BE2C (cell line): ENCODE results near the gene DLG2.

Source experiments
- DNase-seq: peaks from one replicate; pipeline ENCODE4 v3.0.0-alpha.2; 2020
- H3K27me3 ChIP-seq: fragments of 250-450 bp; sonication (Bioruptor Pico); 2 replicates; pipeline ENCODE4 v1.5.1; 2020; ENCODE audit warnings: mild to moderate bottlenecking
- H3K36me3 ChIP-seq: fragments of 250-450 bp; sonication (Bioruptor Pico); 2 replicates; pipeline ENCODE4 v1.5.1; 2020; ENCODE audit warnings: mild to moderate bottlenecking
- H3K4me1 ChIP-seq: fragments of 250-450 bp; sonication (Bioruptor Pico); 2 replicates; pipeline ENCODE4 v1.5.1; 2020
- H3K4me3 ChIP-seq: 2 replicates; pipeline ENCODE4 v1.5.1; 2011; ENCODE audit warnings: low read depth, low read length
- H3K9me3 ChIP-seq: fragments of 250-450 bp; sonication (Bioruptor Pico); 2 replicates; pipeline ENCODE4 v1.5.1; 2020
- CTCF ChIP-seq: IDR thresholded peaks from 2 replicates; pipeline ENCODE4 v1.5.1; 2012; ENCODE audit warnings: mild to moderate bottlenecking, low read depth, low read length

DLG2 gene

DNA sequence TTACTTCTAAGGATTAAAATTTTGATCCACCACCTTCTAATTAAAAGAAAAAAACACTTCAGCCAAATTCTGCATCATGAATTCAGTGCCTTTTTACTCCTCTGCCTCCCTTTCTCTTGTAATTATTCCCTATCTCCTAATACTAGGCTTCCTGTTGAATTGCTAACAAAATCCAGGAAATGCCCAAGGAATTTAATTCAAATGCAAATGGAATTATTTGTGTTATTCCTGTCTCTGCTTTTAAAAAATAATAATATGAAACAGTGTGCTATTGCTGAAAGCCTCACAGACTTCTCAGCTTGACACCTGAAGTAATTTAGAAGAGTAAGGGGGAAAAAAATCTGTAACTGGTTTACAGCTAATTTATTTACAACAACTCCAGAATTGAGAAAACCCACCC is 85.5 kb downstream of the DLG2 start:
- no peak overlapping the region for H3K4me3 ChIP-seq
- H3K4me1 ChIP-seq: no peaks in the 10 kb centered on the region
- DNase-seq: no peak
- no peaks in the 10 kb centered on the region for H3K36me3 ChIP-seq
- H3K9me3 ChIP-seq: no peaks in the 10 kb centered on the region; the same call in 1 of the 2 replicates
- TF ChIP-seq CTCF: no peak
- no peaks in the 10 kb centered on the region for H3K27me3 ChIP-seq

DNA sequence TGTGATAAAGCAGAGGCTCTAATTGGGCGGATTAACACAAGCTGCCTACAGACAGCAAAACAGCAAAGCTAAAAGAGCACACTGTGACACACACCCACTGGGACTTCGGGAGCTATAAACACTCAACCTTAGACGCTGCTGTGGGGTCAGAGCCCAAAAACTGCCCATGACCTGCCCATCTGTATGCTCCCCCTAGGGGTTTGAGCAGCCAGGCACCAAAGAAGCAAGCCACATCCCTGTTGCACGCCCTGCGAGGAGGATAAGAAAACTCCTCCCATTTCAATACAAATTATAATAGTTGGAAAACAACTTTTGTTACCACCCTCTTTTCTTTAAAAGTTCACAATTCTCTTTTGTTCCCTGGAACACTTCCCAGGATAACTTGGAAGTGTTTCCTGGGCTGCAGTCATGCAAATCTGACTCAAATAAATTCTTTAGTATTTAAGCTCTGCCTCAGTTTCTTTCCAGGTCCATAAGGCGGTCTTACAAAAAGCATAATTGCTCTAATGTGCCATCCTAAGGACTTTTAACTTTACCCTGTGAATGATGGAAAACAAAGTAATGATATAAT is 86.4 kb downstream of the DLG2 start:
- no peak for DNase-seq
- TF ChIP-seq CTCF: no peak

DNA sequence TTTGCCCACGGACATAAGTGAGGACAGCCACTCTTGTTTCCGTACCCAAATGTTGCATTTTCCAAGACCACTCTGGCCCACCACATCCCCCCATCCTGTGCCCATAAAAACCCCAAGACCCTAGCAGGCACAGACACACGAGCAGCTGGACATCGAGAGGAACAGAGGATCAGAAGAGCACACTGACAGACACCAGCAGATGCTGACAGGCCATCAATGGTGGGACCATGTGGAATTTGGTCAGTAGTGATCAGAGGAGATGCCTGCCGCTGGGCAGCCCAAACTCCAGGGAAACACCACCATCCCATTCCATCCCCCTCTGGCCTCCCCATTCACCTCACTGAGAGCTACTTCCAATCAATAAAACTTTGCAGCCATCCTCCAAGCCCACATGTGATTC is 87.0 kb downstream of the DLG2 start:
- H3K36me3 ChIP-seq: no peaks in the 10 kb centered on the region
- H3K9me3 ChIP-seq: no peaks in the 10 kb centered on the region; the same call in 1 of the 2 replicates
- H3K4me3 ChIP-seq: no peak overlapping the region
- no peak for TF ChIP-seq CTCF
- no peaks in the 10 kb centered on the region for H3K27me3 ChIP-seq
- no peak for DNase-seq
- no peaks in the 10 kb centered on the region for H3K4me1 ChIP-seq

More for the DNA sequence above, 86.4 kb downstream of the DLG2 start:
- Histone ChIP-seq H3K36me3 (no peaks in the 10 kb centered on the region), H3K4me3 (no peak overlapping the region), H3K4me1 (no peaks in the 10 kb centered on the region), H3K9me3 (no peaks in the 10 kb centered on the region; the same call in 1 of the 2 replicates), H3K27me3 (no peaks in the 10 kb centered on the region)

GRCh38 chr11:85539740-85540139 is 87.4 kb downstream of the DLG2 start:
- Histone ChIP-seq H3K27me3 (no peaks in the 10 kb centered on the region), H3K9me3 (no peaks in the 10 kb centered on the region; the same call in 1 of the 2 replicates), H3K36me3 (no peaks in the 10 kb centered on the region), H3K4me3 (no peak overlapping the region), H3K4me1 (no peaks in the 10 kb centered on the region)
- no peak for TF ChIP-seq CTCF
- DNase-seq: no peak

DNA sequence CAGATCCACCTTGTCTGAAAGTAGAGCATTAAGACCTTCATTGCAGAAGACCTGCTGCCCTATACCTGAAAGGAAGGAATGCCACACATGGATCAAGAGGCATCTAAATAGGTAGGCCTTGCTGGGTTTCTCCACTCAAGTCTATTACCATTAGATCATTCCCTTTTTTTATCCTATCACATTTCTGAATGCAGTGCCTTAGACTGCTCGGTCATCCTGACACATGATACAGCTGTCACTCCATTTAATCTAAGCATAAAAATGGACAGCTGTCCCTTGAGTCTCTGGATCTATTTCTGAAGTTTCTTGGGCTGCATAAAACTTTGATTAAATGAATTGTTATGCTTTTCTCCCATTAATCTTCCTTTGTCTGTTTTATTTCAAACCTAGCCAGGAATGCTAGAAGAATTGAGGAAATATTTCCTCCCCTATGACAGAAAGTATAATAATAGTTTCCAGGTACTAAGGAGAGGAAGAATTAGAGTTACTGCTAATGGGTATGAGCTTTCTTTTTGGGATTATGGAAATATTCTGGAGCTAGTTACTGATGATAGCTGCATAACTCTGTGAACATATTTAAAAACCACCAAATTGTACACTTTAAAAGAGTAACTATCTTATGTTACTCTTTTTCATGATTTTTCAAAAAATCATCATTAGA is 88.0 kb downstream of the DLG2 start:
- no peaks in the 10 kb centered on the region for H3K27me3 ChIP-seq
- TF ChIP-seq CTCF: no peak
- no peak overlapping the region for H3K4me3 ChIP-seq
- no peaks in the 10 kb centered on the region; the same call in 1 of the 2 replicates for H3K9me3 ChIP-seq
- DNase-seq: no peak
- no peaks in the 10 kb centered on the region for H3K36me3 ChIP-seq
- no peaks in the 10 kb centered on the region for H3K4me1 ChIP-seq

DNA sequence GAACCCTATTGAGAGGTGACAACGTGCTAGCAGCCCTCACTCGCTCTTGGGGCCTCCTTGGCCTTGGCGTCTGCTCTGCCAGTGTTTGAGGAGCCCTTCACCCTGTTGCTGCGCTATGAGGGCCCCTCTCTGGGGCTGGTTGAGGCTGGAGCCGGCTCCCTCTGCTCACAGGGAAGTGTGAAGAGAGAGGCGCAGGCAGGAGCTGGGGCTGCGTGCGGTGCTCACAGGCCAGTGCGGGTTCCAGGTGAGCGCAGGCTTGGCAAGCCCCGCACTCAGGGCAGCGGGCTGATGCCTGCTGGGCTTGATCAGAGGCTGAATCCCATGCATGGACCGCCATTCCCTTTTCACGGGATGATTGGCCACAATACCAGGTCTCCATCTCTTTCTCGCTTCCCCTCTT is 90.7 kb downstream of the DLG2 start:
- TF ChIP-seq CTCF: no peak
- no peak overlapping the region for H3K4me3 ChIP-seq
- H3K27me3 ChIP-seq: no peaks in the 10 kb centered on the region
- no peaks in the 10 kb centered on the region; the same call in 1 of the 2 replicates for H3K9me3 ChIP-seq
- DNase-seq: no peak
- no peaks in the 10 kb centered on the region for H3K36me3 ChIP-seq
- no peaks in the 10 kb centered on the region for H3K4me1 ChIP-seq
